ENCODE results near the gene C3orf20.

DNA sequence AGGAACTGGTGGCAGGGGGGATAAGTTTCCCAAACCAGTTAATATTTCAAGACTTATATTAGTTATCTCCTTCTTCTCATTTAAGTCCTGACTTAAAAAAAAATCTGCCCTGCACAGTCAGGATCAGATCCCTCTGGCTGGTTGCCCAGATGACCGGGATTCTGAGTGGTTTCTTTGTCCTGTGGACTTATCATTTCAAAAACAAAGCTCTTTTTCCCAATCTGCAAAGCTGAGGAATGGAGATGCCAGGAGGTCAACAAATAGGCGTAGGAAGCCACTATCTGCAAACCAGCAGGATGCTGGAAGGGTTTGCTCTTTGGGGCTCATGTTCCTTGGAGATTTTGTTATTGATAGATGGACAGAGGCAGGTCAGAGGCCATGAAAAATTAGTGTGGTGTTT is 5.8 kb downstream of the C3orf20 start:
- TF ChIP-seq POLR2AphosphoS5 (IDR thresholded peaks at IDR 0.05; ENCODE audit: borderline replicate concordance, low read depth, low read length): no peak
- no peak for TF ChIP-seq EZH2 (IDR thresholded peaks at IDR 0.05)
- no peak for TF ChIP-seq FOXP2 (optimal IDR thresholded peaks at IDR 0.05; ENCODE audit: control extremely low read depth, extremely low read length, insufficient read depth)

All from SK-N-MC (cell line).